ENCODE results near the gene DHX9.

The DHX9 gene

DNA sequence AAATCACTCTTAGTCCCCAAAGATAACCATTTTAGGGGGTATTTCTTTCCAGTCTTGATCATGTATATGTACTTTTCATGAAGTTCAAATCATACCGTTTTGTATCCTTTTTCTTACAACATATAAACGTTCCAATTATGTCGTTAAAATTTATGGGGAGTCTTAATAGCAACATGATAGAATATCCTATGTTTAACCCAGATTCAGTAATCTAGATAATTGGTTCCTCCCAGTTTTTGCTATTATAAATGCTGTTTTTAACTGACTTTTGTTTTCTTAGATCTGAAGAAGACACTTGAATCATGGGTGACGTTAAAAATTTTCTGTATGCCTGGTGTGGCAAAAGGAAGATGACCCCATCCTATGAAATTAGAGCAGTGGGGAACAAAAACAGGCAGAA is 3.1 kb downstream of the DHX9 start:
- no peak for DNase-seq

DNA sequence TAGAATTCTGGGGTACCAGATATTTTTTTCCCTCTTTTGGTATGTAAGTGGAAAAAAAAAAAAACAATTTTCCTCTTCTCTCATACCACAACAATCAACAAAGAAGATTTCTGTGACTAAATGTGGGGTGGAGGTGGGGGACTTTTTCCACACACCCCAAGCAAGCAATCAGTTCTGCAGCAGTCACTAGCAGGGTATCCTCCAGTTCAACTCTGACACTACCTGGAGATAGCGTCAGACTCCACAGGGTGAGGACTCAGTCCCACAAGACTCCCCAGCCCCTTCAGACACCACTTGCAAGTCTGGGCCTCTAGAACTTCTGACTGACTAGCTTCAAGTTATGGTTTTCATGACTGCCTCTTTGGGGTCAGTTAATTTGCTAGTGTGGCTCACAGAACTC is 6.2 kb downstream of the DHX9 start:
- no peak for DNase-seq

- DNase-seq, result no peak
These were observed 6.7 kb downstream of the DHX9 start for GRCh38 chr1:182845894-182846293.

DNA sequence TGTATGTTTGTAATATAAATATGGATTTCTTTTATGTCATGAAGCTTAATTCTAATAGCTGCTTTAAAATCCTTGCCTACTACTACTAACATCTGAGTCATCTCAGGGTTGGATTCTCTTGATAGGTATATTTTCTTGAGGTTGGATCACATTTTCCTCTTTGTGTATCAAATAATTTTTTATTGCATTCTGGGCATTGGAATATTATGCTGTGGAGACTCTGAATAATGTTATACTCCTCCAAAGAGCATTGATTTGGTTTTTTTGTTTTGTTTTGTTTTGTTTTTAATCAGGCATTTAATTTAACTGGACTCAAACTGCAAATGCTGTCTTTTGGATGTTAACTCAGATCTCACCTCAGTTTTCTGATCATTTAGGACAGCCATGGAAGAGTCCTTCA is 8.0 kb downstream of the DHX9 start:
- no peak for DNase-seq

DNA sequence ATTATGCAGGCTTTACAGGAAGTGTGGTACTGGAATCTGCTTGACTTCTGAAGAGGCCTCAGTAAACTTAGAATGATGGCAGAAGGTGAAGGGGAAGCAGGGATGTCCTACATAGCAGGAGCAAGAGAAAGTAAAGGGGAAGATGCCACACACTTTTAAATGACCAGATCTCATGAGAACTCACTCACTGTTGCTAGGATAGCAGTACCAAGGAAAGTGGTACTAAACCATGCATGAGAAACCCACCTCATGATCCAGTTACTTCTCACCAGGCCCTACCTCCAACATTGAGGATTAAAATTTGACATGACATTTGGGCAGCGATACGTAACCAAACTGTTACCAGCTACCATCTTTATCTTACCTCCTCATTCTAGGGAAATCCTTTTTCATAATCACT is 9.6 kb downstream of the DHX9 start:
- no peak for DNase-seq

- DNase-seq, result no peak
These were observed 11.2 kb downstream of the DHX9 start for GRCh38 chr1:182850319-182850718.

- DNase-seq, result no peak
These were observed 12.7 kb downstream of the DHX9 start for GRCh38 chr1:182851825-182852224.

- no peak for DNase-seq
These were observed 16.8 kb downstream of the DHX9 start for GRCh38 chr1:182855911-182856310.

GRCh38 chr1:182857212-182857611 is 18.1 kb downstream of the DHX9 start:
- no peak for DNase-seq

DNA sequence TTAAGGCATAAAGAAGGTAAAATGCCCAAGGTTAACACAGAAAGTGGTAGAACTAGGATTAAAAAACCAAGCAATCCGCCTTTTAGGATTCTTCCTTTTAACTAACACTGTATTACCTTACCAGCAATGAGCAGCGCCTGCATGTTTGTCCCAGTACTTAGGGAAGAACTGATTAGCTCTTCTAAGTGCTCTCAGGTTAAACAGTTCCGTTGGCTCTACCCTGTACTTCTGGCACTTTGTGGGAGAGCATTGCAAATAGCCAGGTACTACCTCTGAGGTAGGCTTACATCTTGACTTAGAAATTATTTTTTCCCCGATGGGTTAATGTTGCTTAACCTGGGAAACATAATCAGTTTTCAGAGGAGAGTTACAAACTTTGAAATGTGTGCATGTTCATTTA is 21.5 kb downstream of the DHX9 start:
- no peak for DNase-seq

DNA sequence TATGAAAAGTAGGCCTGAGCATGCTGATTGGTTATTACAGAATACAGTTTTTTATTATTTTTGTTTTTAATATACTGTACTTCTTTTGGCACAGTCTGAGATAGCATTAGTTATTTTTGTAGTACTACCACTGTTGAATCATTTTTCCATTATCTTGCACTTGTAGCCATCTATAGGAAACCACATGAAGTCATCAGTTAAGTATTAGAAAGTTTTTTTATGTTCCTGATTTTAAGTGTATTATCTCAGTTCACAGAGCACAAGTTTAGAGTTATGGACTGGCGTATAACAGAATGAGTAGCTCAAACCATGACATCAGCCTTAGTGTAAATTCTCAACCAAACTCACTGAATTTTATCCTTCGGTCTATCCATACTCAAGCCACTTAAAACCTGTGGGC is 22.8 kb downstream of the DHX9 start:
- DNase-seq, result no peak

GRCh38 chr1:182862827-182863226 is 23.7 kb downstream of the DHX9 start:
- no peak for DNase-seq

DNA sequence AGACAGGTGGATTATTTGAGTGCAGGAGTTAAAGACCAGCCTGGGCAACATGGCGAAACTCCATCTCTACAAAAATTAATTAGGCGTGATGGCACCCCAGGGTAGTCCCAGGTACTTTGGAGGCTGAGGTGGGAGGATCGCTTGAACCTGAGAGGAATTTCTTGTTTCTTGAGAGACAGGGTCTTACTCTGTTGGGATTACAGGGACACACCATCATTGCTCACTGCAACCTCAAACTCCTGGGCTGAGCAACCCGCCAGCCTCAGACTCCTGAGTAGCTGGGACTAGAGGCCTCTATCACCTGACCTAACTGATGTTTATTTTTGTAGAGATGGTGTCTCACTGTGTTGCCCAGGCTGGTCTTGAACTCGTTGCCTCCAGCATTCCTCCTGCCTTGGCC is 24.8 kb downstream of the DHX9 start:
- no peak for DNase-seq

DNA sequence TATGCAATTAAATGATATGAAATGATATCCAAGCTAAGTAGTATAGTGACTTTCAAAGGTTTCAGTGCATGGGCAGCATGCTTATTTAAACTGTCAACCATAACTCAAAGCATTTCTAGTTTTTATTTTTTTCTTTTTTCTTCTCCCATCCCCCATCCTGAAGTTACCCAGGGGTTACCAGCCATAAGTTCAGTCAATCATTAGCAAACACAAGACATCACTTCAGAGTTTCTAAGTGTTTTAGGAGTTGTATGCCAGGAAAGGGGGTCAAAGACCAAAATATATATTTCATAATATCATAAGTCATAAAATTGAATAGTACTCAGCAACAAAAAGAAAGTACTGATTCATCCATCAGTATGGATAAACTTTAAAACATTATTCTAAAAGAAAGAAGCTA is 28.7 kb downstream of the DHX9 start:
- DNase-seq, result no peak

GRCh38 chr1:182869241-182869666 is 30.1 kb downstream of the DHX9 start:
- DNase-seq, result no peak

GRCh38 chr1:182872881-182873280 is 33.7 kb downstream of the DHX9 start:
- DNase-seq, result no peak

DNA sequence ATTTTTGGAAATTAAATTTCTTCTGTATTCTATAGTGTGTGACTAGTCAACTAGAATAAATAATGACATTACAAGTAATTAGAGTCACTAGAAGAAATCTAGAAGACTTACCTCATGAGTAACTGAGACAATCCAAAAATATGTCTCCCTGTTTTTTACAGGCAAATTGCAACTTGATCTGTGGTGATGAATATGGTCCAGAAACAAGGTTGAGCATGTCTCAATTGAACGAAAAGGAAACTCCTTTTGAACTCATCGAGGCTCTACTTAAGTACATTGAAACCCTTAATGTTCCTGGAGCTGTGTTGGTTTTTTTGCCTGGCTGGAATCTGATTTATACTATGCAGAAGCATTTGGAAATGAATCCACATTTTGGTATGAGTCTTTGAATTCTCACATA is 36.7 kb downstream of the DHX9 start:
- DNase-seq, result no peak

- no peak for DNase-seq
These were observed 38.2 kb downstream of the DHX9 start for GRCh38 chr1:182877331-182877730.

DNA sequence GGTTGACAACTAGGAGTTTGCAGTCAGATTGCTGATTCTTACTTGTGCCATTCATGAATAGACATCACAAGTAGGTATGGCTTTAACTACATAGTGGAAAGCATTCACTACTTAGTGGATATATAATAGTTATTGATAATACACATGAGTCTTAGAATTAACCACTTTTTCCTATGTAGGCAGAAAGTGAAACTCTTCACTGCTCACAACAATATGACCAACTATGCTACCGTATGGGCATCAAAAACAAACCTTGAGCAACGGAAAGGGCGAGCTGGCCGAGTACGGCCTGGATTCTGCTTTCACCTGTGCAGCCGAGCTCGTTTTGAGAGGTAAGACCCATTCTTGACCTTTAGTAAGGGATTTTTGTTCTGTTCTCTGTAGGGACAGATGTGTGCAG is 38.7 kb downstream of the DHX9 start:
- DNase-seq, result no peak

DNA sequence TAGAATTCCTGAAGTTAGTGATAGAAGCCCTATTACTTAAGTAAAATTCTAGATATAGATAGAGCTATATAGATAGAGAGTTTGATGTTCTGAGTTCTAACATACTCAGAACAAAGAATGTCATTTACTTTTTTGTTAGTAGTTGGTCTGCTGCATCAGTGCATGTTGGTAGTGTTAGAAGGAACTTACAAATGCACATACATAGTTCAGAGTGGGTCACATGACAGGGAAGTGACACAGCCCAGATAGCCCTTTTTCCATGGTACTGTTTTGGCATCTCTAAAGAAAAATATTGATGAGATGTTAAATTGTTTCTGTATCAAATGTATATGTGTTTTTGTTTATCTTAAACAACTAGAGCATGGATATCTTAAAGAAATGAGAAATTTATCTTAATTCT is 45.7 kb downstream of the DHX9 start:
- DNase-seq, result no peak

GRCh38 chr1:182885591-182885990 is 46.4 kb downstream of the DHX9 start:
- DNase-seq, result no peak

DNA sequence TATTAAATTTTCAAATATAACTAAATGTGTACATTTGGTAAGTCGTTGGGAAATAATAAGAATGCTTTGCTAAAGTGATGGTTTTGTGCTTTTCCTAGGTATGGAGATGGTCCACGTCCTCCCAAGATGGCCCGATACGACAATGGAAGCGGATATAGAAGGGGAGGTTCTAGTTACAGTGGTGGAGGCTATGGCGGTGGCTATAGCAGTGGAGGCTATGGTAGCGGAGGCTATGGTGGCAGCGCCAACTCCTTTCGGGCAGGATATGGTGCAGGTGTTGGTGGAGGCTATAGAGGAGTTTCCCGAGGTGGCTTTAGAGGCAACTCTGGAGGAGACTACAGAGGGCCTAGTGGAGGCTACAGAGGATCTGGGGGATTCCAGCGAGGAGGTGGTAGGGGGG is 47.8 kb downstream of the DHX9 start:
- DNase-seq, result no peak

GRCh38 chr1:182888736-182889531 is 49.8 kb downstream of the DHX9 start:
- DNase-seq, result no peak

- no peak for DNase-seq
These were observed 50.9 kb downstream of the DHX9 start for GRCh38 chr1:182889997-182890396.

DNA sequence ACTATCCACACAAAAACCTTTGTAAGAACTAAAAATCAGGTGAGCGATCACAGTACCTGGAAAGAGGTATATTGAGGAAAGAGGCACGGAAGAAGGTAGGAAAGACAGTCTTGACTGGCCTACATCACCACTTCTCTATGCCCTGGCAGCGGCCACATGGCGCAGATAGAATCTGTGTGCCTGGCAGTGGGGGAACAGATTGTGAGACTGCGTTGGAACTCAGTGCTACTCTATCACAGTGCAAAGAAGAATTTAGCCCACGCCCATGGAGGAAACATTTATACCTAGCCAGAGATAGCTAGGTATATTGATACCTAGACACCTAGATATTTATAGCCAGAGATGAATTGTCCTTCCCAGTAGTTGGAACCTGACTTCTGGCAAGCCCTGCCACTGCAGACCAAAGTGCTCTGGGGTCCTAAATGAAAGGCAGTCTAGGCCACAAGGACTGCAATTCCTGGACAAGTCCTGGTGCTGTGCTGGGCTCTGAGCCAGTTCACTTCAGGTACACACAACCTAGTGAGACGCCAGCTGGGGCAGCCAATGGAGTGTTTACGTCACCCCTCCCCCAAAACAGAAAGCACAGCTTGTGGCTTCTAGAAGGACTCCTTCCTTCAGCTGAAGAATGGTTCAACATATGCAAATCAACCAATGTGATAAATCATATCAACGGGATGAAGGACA is 51.9 kb downstream of the DHX9 start:
- DNase-seq, result no peak

Measured in NCI-H748 treated with DMSO at 0.1 percent for 48 hours (cell line).